ENCODE results near the gene GJA5. TPM values are rescaled to one million over a fixed set of nuclear protein-coding genes. Genes with fewer than 3 reads are reported as not detected.

GJA5 gene
- total RNA-seq, 4 donors from 2014 or later: 9.8 to 14.6 (median 12.0) TPM

DNA sequence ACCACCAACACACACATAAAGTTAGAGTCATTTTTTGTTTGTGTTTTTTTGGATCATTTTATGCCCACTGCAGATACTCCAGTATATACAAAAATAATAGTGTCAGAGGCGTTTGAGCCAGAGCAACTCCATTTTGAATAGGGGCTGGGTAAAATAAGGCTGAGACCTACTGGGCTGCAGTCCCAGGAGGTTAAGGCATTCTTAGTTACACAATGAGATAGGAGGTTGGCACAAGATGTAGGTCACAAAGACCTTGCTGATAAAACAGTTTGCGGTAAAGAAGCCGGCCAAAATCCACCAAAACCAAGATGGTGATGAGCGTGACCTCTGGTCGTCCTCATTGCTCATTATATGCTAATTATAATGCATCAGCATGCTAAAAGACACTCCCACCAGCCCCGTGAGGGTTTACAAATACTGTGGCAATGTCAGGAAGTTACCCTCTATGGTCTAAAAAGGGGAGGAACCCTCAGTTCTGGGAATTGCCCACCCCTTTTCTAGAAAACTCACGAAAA, 40.6 kb downstream of the GJA5 start:
- Histone ChIP-seq H3K36me3 (no peaks in the 10 kb centered on the region), H3K9me3 (no peaks in the 10 kb centered on the region), H3K27ac (replicated peaks in 1 of 4) (no peak overlapping the region), H3K4me3 (no peak overlapping the region), H3K27me3 (peaks cover 0 to 44% (median 0%) of the 10 kb centered on the region in 4 donors), H3K4me1 (no peaks in the 10 kb centered on the region)
- no peak for DNase-seq (ENCODE audit: extremely low spot score)
- intact Hi-C loops (cut with DNase I): no loop called here
- TF ChIP-seq, protein P1, sequence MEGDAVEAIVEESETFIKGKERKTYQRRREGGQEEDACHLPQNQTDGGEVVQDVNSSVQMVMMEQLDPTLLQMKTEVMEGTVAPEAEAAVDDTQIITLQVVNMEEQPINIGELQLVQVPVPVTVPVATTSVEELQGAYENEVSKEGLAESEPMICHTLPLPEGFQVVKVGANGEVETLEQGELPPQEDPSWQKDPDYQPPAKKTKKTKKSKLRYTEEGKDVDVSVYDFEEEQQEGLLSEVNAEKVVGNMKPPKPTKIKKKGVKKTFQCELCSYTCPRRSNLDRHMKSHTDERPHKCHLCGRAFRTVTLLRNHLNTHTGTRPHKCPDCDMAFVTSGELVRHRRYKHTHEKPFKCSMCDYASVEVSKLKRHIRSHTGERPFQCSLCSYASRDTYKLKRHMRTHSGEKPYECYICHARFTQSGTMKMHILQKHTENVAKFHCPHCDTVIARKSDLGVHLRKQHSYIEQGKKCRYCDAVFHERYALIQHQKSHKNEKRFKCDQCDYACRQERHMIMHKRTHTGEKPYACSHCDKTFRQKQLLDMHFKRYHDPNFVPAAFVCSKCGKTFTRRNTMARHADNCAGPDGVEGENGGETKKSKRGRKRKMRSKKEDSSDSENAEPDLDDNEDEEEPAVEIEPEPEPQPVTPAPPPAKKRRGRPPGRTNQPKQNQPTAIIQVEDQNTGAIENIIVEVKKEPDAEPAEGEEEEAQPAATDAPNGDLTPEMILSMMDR (IDR thresholded peaks at IDR 0.05): no peak
- 86% methylated on average over 7 of the region's 7 CpGs for WGBS

DNA sequence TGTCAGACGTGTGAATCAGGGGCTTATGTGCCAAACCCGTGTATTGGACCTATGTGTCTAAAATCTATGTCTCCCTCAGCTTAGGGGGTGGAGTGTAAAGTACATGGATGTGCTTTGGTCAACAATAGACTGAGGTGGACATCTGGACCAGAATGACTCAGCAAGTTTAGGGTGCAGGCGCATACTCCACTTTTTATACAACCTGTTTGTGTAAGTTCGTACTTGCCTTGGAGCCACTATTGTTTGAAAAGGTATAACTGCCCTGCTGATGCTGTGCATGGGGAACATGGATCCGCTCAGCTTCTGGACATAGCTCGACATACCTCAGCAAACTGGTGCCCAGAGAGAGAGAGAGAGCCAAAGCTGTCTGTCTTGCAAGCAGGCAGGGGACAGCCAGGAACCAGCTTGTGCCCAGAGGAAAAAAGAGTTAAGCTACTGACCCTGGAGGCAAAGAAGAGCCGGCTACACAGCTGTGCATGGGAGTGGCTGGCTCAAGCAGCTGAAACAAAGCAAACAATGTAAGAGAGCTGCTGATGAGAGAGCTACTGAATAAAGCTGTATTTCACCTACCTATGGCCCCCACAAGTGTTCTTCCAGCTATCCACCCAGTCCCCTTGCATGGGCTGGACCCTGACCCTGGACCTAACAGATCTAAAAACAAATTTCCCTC, 41.2 kb downstream of the GJA5 start:
- peaks cover 0 to 44% (median 0%) of the 10 kb centered on the region in 4 donors for H3K27me3 ChIP-seq
- no peak for DNase-seq (ENCODE audit: extremely low spot score)
- no peak overlapping the region for H3K27ac ChIP-seq (replicated peaks in 1 of 4)
- H3K4me1 ChIP-seq: no peaks in the 10 kb centered on the region
- intact Hi-C loops (cut with DNase I): no loop called here
- H3K9me3 ChIP-seq: no peaks in the 10 kb centered on the region
- TF ChIP-seq EP300 (IDR thresholded peaks at IDR 0.05): no peak
- TF ChIP-seq, protein P1 (IDR thresholded peaks at IDR 0.05): no peak
- no peak for TF ChIP-seq POLR2A (IDR thresholded peaks at IDR 0.05; ENCODE audit: low read depth)
- no peak for TF ChIP-seq POLR2AphosphoS5 (IDR thresholded peaks at IDR 0.05)
- WGBS: 83% methylated on average over 7 of the region's 7 CpGs
- H3K36me3 ChIP-seq: no peaks in the 10 kb centered on the region
- no peak overlapping the region for H3K4me3 ChIP-seq

DNA sequence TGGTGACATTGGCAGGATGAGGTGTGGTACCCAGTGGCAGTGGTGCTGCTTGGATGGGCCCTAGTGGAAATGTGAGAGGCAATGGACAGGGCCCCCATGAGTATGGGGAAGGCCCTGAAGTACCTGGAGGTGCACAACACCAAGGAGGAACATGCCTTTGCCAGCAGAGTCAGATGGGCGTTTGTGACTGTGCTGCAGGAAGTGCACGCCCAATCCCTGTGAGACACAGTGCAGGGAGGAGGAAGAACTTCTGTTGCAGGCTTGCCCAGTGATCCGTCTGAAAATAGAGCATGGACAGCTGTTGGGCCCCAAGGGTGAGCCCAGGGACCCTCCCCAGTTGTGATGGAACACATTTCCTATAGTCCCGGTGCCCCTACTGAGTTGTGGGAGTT, 42.7 kb downstream of the GJA5 start:
- no peaks in the 10 kb centered on the region for H3K9me3 ChIP-seq
- 37% methylated on average over 2 of the region's 4 CpGs for WGBS
- H3K4me1 ChIP-seq: no peaks in the 10 kb centered on the region
- H3K36me3 ChIP-seq: no peaks in the 10 kb centered on the region
- H3K4me3 ChIP-seq: no peak overlapping the region
- TF ChIP-seq, protein P1 (IDR thresholded peaks at IDR 0.05): no peak
- TF ChIP-seq EP300 (IDR thresholded peaks at IDR 0.05): no peak
- no peak for TF ChIP-seq POLR2AphosphoS5 (IDR thresholded peaks at IDR 0.05)
- TF ChIP-seq POLR2A (IDR thresholded peaks at IDR 0.05; ENCODE audit: low read depth): no peak
- peaks cover 0 to 33% (median 0%) of the 10 kb centered on the region in 4 donors for H3K27me3 ChIP-seq
- no peak for DNase-seq (ENCODE audit: extremely low spot score)
- H3K27ac ChIP-seq (replicated peaks in 1 of 4): no peak overlapping the region
- intact Hi-C loops (cut with DNase I): no loop called here

DNA sequence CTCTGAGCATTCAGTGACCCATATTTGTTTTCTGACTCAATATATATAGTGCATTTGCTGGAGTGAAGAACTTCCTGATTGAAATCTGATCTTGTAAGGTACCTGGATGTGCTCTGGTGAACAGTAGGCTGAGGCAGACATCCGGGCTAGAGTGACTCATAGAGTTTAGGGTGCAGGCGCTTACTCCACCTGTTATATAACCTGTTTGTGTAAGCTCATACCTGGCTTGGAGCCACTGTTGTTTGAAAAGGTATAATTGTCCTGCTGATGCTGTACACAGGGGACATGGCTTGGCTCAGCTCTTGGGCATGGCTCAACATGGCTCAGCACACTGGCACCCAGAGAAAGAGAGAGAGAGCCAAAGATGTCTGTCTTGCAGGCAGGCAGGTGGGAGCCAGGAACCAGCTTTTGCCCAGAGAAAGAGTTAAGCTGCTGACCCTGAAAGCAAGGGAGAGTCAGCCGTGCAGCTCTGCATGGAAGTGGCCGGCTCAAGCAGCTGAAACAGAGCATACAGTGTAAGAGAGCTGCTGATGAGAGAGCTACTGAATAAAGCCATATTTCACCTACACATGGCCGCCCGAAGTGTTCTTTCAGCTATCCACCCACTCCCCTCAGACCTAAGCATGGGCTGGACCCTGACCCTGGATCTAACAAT, 43.2 kb downstream of the GJA5 start:
- 85% methylated on average over 6 of the region's 6 CpGs for WGBS
- intact Hi-C loops (cut with DNase I): no loop called here
- no peaks in the 10 kb centered on the region for H3K36me3 ChIP-seq
- DNase-seq (ENCODE audit: extremely low spot score): no peak
- no peaks in the 10 kb centered on the region for H3K9me3 ChIP-seq
- no peak overlapping the region for H3K27ac ChIP-seq (replicated peaks in 1 of 4)
- no peak for TF ChIP-seq POLR2AphosphoS5 (IDR thresholded peaks at IDR 0.05)
- no peak for TF ChIP-seq POLR2A (IDR thresholded peaks at IDR 0.05; ENCODE audit: low read depth)
- TF ChIP-seq, protein P1 (IDR thresholded peaks at IDR 0.05): no peak
- TF ChIP-seq EP300 (IDR thresholded peaks at IDR 0.05): no peak
- H3K4me3 ChIP-seq: no peak overlapping the region
- H3K4me1 ChIP-seq: no peaks in the 10 kb centered on the region
- H3K27me3 ChIP-seq: peaks cover 0 to 28% (median 0%) of the 10 kb centered on the region in 4 donors
